ENCODE measurements around the gene FAAH. TPM values are rescaled to one million over a fixed set of nuclear protein-coding genes. Genes with fewer than 3 reads are reported as not detected.

FAAH gene
- total RNA-seq, 2 donors from 2014 or later, result 6.3 to 10.5 TPM

- ATAC-seq (peak in 1 of 2 donors; percentile 9), DNase-seq (no peak)
- intact Hi-C loops (cut with DNase I), result no loop called here
Observed at GRCh38 chr1:46412893-46413595, 18.9 kb downstream of the FAAH start.

GRCh38 chr1:46413596-46413985 is 19.5 kb downstream of the FAAH start:
- intact Hi-C loops (cut with DNase I), result no loop called here
- DNase-seq, result no peak
- ATAC-seq, result no peak

GRCh38 chr1:46415514-46415913 is 21.4 kb downstream of the FAAH start:
- ATAC-seq (no peak), DNase-seq (no peak)
- intact Hi-C loops (cut with DNase I), result no loop called here

- DNase-seq, result no peak
- ATAC-seq, result no peak
- intact Hi-C loops (cut with DNase I), result no loop called here
Observed at GRCh38 chr1:46418976-46419375, 24.9 kb downstream of the FAAH start.

- DNase-seq (no peak), ATAC-seq (no peak)
- intact Hi-C loops (cut with DNase I), result no loop called here
Observed at GRCh38 chr1:46420533-46420915, 26.4 kb downstream of the FAAH start.

GRCh38 chr1:46421739-46422138 is 27.6 kb downstream of the FAAH start:
- ATAC-seq (no peak), DNase-seq (no peak)
- intact Hi-C loops (cut with DNase I), result no loop called here

GRCh38 chr1:46422261-46422871 is 28.2 kb downstream of the FAAH start:
- ATAC-seq (no peak), DNase-seq (no peak)
- intact Hi-C loops (cut with DNase I), result no loop called here

GRCh38 chr1:46423574-46424240 is 29.6 kb downstream of the FAAH start:
- DNase-seq, result no peak
- ATAC-seq, result no peak
- intact Hi-C loops (cut with DNase I), result no loop called here

- intact Hi-C loops (cut with DNase I), result no loop called here
- DNase-seq (no peak), ATAC-seq (no peak)
Observed at GRCh38 chr1:46424730-46425129, 30.6 kb downstream of the FAAH start.

- intact Hi-C loops (cut with DNase I), result no loop called here
- DNase-seq, result no peak
Observed at GRCh38 chr1:46425726-46426125, 31.6 kb downstream of the FAAH start.

GRCh38 chr1:46427541-46427940 is 33.4 kb downstream of the FAAH start:
- intact Hi-C loops (cut with DNase I), result no loop called here
- ATAC-seq (no peak), DNase-seq (no peak)

More at GRCh38 chr1:46425726-46426125, 31.6 kb downstream of the FAAH start:
- peak in 1 of 2 donors; percentile 24 for ATAC-seq

GRCh38 chr1:46429436-46429835 is 35.3 kb downstream of the FAAH start:
- ATAC-seq (no peak), DNase-seq (no peak)
- intact Hi-C loops (cut with DNase I), result no loop called here

- no peak for ATAC-seq
- intact Hi-C loops (cut with DNase I), result no loop called here
- DNase-seq, result no peak
Observed at GRCh38 chr1:46431695-46432094, 37.6 kb downstream of the FAAH start.

- DNase-seq (no peak), ATAC-seq (no peak)
- intact Hi-C loops (cut with DNase I), result no loop called here
Observed at GRCh38 chr1:46432781-46433327, 38.7 kb downstream of the FAAH start.

GRCh38 chr1:46434358-46434757 is 40.2 kb downstream of the FAAH start:
- no peak for ATAC-seq
- no peak for DNase-seq
- intact Hi-C loops (cut with DNase I), result no loop called here

- DNase-seq (no peak), ATAC-seq (no peak)
- intact Hi-C loops (cut with DNase I), result no loop called here
Observed at GRCh38 chr1:46436844-46437243, 42.7 kb downstream of the FAAH start.

- DNase-seq, result no peak
- intact Hi-C loops (cut with DNase I), result no loop called here
- no peak for ATAC-seq
Observed at GRCh38 chr1:46437723-46438122, 43.6 kb downstream of the FAAH start.

GRCh38 chr1:46438346-46438745 is 44.2 kb downstream of the FAAH start:
- intact Hi-C loops (cut with DNase I), result no loop called here
- no peak for ATAC-seq
- DNase-seq, result no peak

- DNase-seq (no peak), ATAC-seq (no peak)
- intact Hi-C loops (cut with DNase I), result loop anchor here in 1 of 2 donors (10.0 kb wide), 1 partner anchor 84 kb away; no protein-coding TSS in a partner anchor
Observed at GRCh38 chr1:46440478-46440877, 46.4 kb downstream of the FAAH start.
